Natural killer cell (primary cell): ENCODE measurements around the gene HSD17B10. TPM values are rescaled to one million over a fixed set of nuclear protein-coding genes. Genes with fewer than 3 reads are reported as not detected.

Source experiments
- ATAC-seq, 3 donors: fragments of 150-1000 bp in 2 of 3; fragments of 200-7000 bp in 1 of 3; cut with Tn5 transposase; 1 replicate in 1 of 3; 2 replicates in 2 of 3; pipeline ENCODE4 v1.10.0; 2021; ENCODE audit warnings: mild to moderate bottlenecking in 2 of 3, moderate library complexity in 2 of 3
- DNase-seq, 2 donors: peaks; one replicate each; pipeline versions ENCODE4 v3.0.0 to v3.0.0-alpha.2; 2013 to 2021; ENCODE audit warnings: mixed read lengths in 1 of 2
- H3K27ac ChIP-seq: one replicate; pipeline ENCODE4 v1.5.1; 2013; ENCODE audit warnings: mild to moderate bottlenecking, low read length
- H3K27me3 ChIP-seq: one replicate; pipeline ENCODE4 v1.6.1; 2013; ENCODE audit warnings: low read length; ENCODE audit not compliant: control insufficient read depth, insufficient read depth
- H3K36me3 ChIP-seq: one replicate; pipeline ENCODE4 v1.6.1; 2013; ENCODE audit warnings: low read length; ENCODE audit not compliant: control insufficient read depth, insufficient read depth
- H3K4me1 ChIP-seq: one replicate; pipeline ENCODE4 v1.6.1; 2013; ENCODE audit warnings: low read length; ENCODE audit not compliant: control insufficient read depth, insufficient read depth
- H3K4me3 ChIP-seq: one replicate; pipeline ENCODE4 v1.5.1; 2013; ENCODE audit warnings: low read length
- H3K9me3 ChIP-seq: one replicate; pipeline ENCODE4 v1.6.1; 2013; ENCODE audit warnings: low read length; ENCODE audit not compliant: control insufficient read depth, insufficient read depth
- H3K27ac Mint-ChIP-seq, 2 donors: one replicate each; pipeline ENCODE4 v1.8.0; 2022; ENCODE audit warnings: mild to moderate bottlenecking in 2 of 2, mixed read lengths in 2 of 2, moderate library complexity in 1 of 2
- H3K27me3 Mint-ChIP-seq, 2 donors: one replicate each; pipeline ENCODE4 v1.8.0; 2022; ENCODE audit warnings: low read depth in 2 of 2, mixed read lengths in 2 of 2
- H3K36me3 Mint-ChIP-seq: one replicate; pipeline ENCODE4 v1.8.0; 2022; ENCODE audit warnings: mixed read lengths
- H3K4me1 Mint-ChIP-seq, 2 donors: one replicate each; pipeline ENCODE4 v1.8.0; 2022; ENCODE audit warnings: mixed read lengths in 2 of 2
- H3K4me3 Mint-ChIP-seq: one replicate; pipeline ENCODE4 v1.8.0; 2022; ENCODE audit warnings: mild to moderate bottlenecking, moderate library complexity, mixed read lengths
- H3K9me3 Mint-ChIP-seq, 2 donors: one replicate each; pipeline ENCODE4 v1.8.0; 2022; ENCODE audit warnings: mixed read lengths in 2 of 2
- WGBS: methylation state at CpG from one replicate; pipeline ENCODE4 v1.1.7; 2013; ENCODE audit warnings: missing lambda C conversion rate; ENCODE audit not compliant: insufficient coverage; 5-methylcytosine and 5-hydroxymethylcytosine counted together
- intact Hi-C: fragments of 100-400 bp; cut with micrococcal nuclease; formaldehyde crosslinking; loops from one replicate; pipeline ENCODE4 v1.14.2; 2022
- total RNA-seq, 4 donors: library from RNA; stranded (reverse); fragments of 120-200 nt in 1 of 4; gene quantifications; one replicate each; pipeline versions ENCODE4 v1.2.3 to v1.2.4, GENCODE V29; 2013 to 2022
- TF ChIP-seq, protein P1 (sequence below): fragments of 200-600 bp; IDR thresholded peaks from one replicate; pipeline ENCODE4 v1.8.0; 2022; ENCODE audit warnings: antibody characterized with exemption

Gene HSD17B10
- total RNA-seq, 3 donors from 2014 or later (not counting 1 experiment from before 2014, with no cell fraction given): 49.2 to 56.4 (median 54.3) TPM

DNA sequence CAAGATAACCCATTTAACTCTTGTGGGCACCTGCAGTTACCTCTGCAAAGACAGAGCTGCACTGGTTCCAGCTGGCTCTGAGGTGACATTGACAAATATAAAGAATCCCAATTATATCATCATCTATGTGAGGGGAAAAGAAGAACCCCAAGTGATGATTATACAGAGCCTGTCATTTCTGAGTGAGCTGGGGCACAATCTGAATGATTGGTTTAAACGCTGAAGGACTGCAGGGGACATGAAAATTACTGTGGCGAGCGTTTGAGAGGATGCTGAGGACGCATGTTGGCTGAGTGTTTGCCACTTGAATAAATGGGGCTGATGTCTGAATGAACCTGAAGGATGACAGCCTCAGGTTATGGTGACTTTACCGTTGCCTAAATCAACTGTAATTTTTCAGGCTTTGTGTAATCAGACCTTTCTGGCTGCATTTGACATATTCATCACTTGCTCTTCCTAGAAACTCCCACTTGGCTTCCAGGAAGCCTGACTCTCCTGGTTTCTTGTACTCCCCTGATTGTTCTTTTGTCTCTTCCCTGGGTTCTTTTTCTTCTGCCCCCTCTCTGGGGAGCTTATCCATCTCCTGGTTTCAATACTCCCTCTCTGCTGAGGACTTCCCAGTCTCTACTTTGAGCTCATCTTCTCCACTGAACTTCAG, 4.1 kb upstream of the HSD17B10 start:
- Histone ChIP-seq H3K4me3 (no peak overlapping the region), H3K9me3 (no peaks in the 10 kb centered on the region), H3K36me3 (no peaks in the 10 kb centered on the region), H3K27ac (no peak overlapping the region), H3K27me3 (no peaks in the 10 kb centered on the region), H3K4me1 (peaks cover 29% of the 10 kb centered on the region)
- TF ChIP-seq, protein P1, sequence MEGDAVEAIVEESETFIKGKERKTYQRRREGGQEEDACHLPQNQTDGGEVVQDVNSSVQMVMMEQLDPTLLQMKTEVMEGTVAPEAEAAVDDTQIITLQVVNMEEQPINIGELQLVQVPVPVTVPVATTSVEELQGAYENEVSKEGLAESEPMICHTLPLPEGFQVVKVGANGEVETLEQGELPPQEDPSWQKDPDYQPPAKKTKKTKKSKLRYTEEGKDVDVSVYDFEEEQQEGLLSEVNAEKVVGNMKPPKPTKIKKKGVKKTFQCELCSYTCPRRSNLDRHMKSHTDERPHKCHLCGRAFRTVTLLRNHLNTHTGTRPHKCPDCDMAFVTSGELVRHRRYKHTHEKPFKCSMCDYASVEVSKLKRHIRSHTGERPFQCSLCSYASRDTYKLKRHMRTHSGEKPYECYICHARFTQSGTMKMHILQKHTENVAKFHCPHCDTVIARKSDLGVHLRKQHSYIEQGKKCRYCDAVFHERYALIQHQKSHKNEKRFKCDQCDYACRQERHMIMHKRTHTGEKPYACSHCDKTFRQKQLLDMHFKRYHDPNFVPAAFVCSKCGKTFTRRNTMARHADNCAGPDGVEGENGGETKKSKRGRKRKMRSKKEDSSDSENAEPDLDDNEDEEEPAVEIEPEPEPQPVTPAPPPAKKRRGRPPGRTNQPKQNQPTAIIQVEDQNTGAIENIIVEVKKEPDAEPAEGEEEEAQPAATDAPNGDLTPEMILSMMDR: no peak
- H3K9me3 Mint-ChIP-seq: no peaks in the 10 kb centered on the region
- peaks cover 17 to 23% of the 10 kb centered on the region in 2 donors for H3K4me1 Mint-ChIP-seq
- H3K27ac Mint-ChIP-seq: no peak overlapping the region
- ATAC-seq (no peak), DNase-seq (no peak)
- H3K4me3 Mint-ChIP-seq: no peak overlapping the region
- intact Hi-C loops: no loop called here
- WGBS: 77% methylated on average over 5 of the region's 5 CpGs
- H3K36me3 Mint-ChIP-seq: no peaks in the 10 kb centered on the region
- peaks cover 8 to 25% of the 10 kb centered on the region in 2 donors for H3K27me3 Mint-ChIP-seq

DNA sequence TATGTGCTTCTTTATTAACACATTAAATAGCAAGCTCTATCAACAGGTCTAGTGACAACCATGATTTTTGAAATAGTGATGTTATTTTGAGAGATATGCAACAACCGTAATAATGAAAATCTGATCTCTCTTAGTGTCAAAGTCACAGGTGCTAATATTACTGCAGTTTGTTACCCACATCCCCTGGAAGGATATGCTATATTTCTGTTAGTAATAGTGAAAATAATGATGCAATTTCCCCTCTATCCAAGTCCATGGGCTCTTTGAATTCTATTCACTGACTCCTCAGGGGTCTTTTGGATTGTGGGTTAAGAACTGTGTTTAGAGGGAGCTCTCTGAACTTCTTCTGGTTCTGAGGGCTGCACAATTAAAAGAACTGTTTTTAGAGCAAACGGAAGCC, 3.0 kb upstream of the HSD17B10 start:
- ATAC-seq: no peak

DNA sequence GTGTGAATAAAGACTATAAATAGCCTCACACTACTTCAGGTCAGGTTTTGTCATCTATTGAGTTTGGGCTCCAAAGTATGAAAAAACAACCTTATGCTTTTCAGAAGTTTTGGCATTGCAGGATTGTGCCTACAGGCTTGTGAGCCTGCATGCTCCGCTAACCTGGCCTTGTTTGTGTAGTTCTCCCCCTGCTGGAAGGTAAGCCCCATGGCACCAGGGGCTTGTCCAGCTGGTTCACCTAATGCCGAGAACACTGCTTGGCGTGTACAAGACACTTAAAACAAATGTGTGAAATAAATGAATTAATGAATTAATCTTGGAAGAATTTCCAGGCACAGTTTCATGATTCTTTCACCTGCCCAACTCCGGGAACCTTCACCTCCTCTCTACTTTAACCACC, 1.8 kb upstream of the HSD17B10 start:
- Histone ChIP-seq H3K4me3 (no peak overlapping the region), H3K27ac (no peak overlapping the region), H3K9me3 (no peaks in the 10 kb centered on the region), H3K4me1 (peaks cover 17% of the 10 kb centered on the region), H3K36me3 (peaks cover 7% of the 10 kb centered on the region), H3K27me3 (no peaks in the 10 kb centered on the region)
- H3K27me3 Mint-ChIP-seq: peaks cover 8 to 18% of the 10 kb centered on the region in 2 donors
- no peak overlapping the region for H3K27ac Mint-ChIP-seq
- intact Hi-C loops: loop anchor here (2.0 kb wide), 1 partner anchor 119 kb away; no protein-coding TSS in a partner anchor
- H3K4me3 Mint-ChIP-seq: no peak overlapping the region
- TF ChIP-seq, protein P1: peak; percentile 64
- peak; percentile 26 to 81 for DNase-seq
- ATAC-seq: peak; percentile 68 to 74 (median 74)
- no peaks in the 10 kb centered on the region for H3K36me3 Mint-ChIP-seq
- 0% methylated on average over 2 of the region's 4 CpGs for WGBS
- peaks cover 15 to 17% of the 10 kb centered on the region in 2 donors for H3K4me1 Mint-ChIP-seq
- no peaks in the 10 kb centered on the region for H3K9me3 Mint-ChIP-seq

More for the DNA sequence above, 3.0 kb upstream of the HSD17B10 start:
- H3K27ac Mint-ChIP-seq: no peak overlapping the region
- H3K36me3 Mint-ChIP-seq: no peaks in the 10 kb centered on the region
- H3K4me1 Mint-ChIP-seq: peaks cover 17 to 23% of the 10 kb centered on the region in 2 donors
- Histone ChIP-seq H3K27ac (no peak overlapping the region), H3K36me3 (no peaks in the 10 kb centered on the region), H3K4me1 (peaks cover 27% of the 10 kb centered on the region), H3K27me3 (no peaks in the 10 kb centered on the region), H3K9me3 (no peaks in the 10 kb centered on the region), H3K4me3 (no peak overlapping the region)
- no peak overlapping the region for H3K4me3 Mint-ChIP-seq
- no peak for DNase-seq
- H3K27me3 Mint-ChIP-seq: peaks cover 8 to 25% of the 10 kb centered on the region in 2 donors
- 56% methylated on average over 1 of the region's 2 CpGs for WGBS
- TF ChIP-seq, protein P1: no peak
- intact Hi-C loops: loop anchor here (2.0 kb wide), 1 partner anchor 120 kb away; no protein-coding TSS in a partner anchor
- H3K9me3 Mint-ChIP-seq: no peaks in the 10 kb centered on the region

DNA sequence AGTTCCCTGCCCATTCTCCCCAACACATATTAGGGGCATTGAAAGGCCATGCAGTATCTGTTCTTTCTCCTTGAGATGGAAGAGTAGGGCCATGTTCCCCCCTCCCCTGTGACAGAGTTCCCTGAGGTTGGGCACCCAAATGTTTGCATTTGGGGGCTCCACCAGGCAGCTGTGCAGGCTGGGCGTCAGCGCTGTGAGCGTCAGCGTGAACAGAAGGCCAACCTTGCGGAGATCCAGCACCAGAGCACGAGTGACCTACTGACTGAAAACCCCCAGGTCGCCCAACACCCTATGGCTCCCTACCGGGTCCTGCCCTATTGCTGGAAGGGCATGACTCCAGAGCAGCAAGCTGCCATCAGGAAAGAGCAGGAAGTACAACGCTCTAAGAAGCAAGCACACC, 3.9 kb downstream of the HSD17B10 start:
- no peaks in the 10 kb centered on the region for H3K27me3 Mint-ChIP-seq
- no peaks in the 10 kb centered on the region for H3K9me3 ChIP-seq
- no peak for ATAC-seq

More for the DNA sequence above, 3.9 kb downstream of the HSD17B10 start:
- Histone ChIP-seq H3K27ac (no peak overlapping the region), H3K4me3 (no peak overlapping the region), H3K4me1 (peaks cover 12% of the 10 kb centered on the region), H3K36me3 (peaks cover 12% of the 10 kb centered on the region), H3K27me3 (no peaks in the 10 kb centered on the region)
- TF ChIP-seq, protein P1: no peak
- Mint-ChIP-seq H3K4me3 (no peak overlapping the region), H3K27ac (peak overlapping the region in 1 of 2 donors; percentile 27), H3K4me1 (peaks cover 11 to 15% of the 10 kb centered on the region in 2 donors), H3K36me3 (no peaks in the 10 kb centered on the region), H3K9me3 (no peaks in the 10 kb centered on the region)
- WGBS: 97% methylated on average over 9 of the region's 9 CpGs
- intact Hi-C loops: no loop called here
- no peak for DNase-seq
